NCI-H1930 (cell line): ENCODE data around the gene MVP.
"Not testable (repeated sequence)": the region's sequence is repeated elsewhere in the genome, so short reads cannot be mapped to it uniquely, and the experiment has no call there.

Source experiments
- DNase-seq, 2 experiments: peaks; one replicate each; lab custom pipeline; 2025; lab: John Stamatoyannopoulos, UW

MVP gene

GRCh38 chr16:29815032-29815721 lies 5.1 kb upstream of the MVP start:
- DNase-seq, result peak in 1 of 2 experiments; percentile 38

GRCh38 chr16:29815793-29816693 lies 4.2 kb upstream of the MVP start, which contains the start of gene PAGR1:
PAGR1 (plus strand) TSS chr16:29816152; CDS start chr16:29816526, 374 bp downstream.
- DNase-seq, result peak; percentile 99 to 100

GRCh38 chr16:29816694-29817441 lies 3.4 kb upstream of the MVP start:
- peak in 1 of 2 experiments; percentile 55 for DNase-seq

GRCh38 chr16:29818082-29818481 lies 2.2 kb upstream of the MVP start:
- DNase-seq, result no peak

DNA sequence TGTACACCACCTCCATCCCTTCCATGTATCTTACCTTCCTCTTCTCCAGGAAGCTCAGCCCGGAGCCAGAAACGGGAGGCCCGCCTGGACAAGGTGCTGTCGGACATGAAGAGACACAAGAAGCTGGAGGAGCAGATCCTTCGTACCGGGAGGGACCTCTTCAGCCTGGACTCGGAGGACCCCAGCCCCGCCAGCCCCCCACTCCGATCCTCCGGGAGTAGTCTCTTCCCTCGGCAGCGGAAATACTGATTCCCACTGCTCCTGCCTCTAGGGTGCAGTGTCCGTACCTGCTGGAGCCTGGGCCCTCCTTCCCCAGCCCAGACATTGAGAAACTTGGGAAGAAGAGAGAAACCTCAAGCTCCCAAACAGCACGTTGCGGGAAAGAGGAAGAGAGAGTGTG lies 756 bp upstream of the MVP start:
- no peak for DNase-seq

DNA sequence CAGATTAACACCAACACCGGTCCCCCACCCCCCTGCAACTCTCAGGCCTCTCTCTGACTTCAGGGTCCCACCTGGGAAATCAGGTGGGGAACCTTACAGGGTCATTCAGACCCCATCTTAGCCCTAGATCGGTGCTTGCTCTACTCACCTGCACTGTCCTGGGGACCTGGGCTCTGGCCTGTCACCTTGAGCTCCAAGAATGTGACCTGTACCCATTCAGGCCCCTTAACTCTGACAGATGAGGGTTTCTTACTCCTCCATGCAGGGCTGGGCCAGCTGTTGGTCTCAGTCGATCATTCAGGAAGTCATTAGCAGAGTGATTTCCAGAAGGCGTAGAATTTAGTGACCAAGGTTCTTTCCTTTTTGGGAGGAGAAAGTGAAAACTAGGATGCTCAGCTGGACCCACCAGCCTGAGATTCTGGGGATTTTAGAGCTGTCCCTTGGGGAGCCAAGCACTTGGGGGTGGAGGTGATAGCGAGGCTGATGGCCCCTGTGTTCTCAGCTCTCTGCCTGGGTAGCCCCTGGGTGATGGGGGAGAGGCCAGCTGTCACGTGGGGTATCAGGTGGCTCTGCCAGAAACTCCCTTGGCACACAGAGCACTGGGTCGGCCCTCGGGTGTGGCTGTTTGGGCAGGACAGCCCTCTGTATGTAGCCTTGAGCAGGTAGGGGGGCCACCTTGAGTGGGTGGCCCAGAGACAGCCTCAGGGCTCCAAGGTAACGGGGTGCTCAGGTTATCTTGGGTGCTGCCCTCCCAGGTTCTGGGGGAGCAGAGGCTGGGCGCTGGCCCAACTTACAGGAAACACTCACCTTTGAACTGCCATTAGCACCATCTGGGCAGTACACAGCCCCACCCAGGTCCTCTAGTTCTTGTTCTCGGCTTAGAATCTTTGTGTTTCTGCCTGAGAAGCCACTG lies 724 bp downstream of the MVP start:
- no peak for DNase-seq

- DNase-seq, result no peak
These were observed 1.4 kb downstream of the MVP start for GRCh38 chr16:29821643-29822115.

- no peak for DNase-seq
These were observed 4.4 kb downstream of the MVP start for GRCh38 chr16:29824589-29825144.

GRCh38 chr16:29825145-29826044 lies 5.1 kb downstream of the MVP start:
- DNase-seq, result no peak

GRCh38 chr16:29826342-29826695 lies 6.1 kb downstream of the MVP start:
- DNase-seq, result no peak

DNA sequence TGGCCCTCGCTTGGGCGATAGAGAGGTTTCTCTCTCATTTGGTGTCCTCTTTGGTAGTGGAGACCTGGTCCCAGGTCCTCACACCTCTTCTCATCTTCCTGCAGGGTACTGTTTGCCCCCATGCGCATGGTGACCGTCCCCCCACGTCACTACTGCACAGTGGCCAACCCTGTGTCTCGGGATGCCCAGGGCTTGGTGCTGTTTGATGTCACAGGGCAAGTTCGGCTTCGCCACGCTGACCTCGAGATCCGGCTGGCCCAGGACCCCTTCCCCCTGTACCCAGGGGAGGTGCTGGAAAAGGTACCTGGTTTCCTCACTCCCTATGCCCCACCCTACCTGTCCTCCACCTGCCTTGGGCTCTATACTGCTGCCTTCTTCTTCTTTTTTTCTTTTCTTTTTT lies 10.5 kb downstream of the MVP start:
- no peak for DNase-seq

GRCh38 chr16:29831490-29831889 lies 11.2 kb downstream of the MVP start:
- no peak for DNase-seq

- DNase-seq, result not testable (repeated sequence)
These were observed 13.0 kb downstream of the MVP start for GRCh38 chr16:29833219-29833618.

DNA sequence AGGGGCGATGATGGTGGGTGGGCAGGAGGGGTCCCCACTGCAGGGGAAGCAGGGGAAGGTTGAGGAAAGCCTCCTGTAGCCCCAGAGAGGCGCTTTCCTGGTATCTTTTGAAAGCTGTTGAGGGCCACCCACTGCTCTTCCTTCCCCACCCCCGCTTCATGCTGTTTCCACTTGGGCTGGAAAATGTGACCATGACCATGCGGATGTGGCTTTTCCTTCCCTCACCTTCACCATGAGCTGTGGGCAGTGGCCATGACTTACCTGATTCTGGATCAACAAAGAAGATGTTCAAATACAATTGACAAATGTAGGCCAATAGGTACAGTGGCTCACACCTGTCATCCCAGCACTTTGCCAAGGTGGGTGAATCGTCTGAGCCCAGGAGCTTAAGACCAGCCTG lies 13.8 kb downstream of the MVP start:
- DNase-seq, result no peak

DNA sequence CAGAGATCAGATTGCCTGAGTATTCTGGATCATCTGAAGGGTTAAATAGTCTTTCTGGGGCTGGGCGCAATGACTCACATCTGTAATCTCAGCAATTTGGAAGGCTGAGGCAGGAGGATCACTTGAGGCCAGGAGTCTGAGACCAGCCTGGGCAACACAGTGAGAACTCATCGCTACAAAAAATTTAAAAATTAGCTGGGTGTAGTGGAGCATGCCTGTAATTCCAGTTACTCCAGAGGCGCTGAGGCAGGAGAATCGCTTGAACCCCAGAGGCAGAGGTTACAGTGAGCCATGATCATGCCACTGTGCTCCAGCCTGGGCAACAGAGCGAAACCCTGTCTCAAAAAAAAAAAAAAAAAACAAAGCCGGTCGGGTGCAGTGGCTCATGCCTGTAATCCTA lies 15.7 kb downstream of the MVP start:
- no peak for DNase-seq

GRCh38 chr16:29836623-29837022 lies 16.4 kb downstream of the MVP start:
- no peak for DNase-seq

DNA sequence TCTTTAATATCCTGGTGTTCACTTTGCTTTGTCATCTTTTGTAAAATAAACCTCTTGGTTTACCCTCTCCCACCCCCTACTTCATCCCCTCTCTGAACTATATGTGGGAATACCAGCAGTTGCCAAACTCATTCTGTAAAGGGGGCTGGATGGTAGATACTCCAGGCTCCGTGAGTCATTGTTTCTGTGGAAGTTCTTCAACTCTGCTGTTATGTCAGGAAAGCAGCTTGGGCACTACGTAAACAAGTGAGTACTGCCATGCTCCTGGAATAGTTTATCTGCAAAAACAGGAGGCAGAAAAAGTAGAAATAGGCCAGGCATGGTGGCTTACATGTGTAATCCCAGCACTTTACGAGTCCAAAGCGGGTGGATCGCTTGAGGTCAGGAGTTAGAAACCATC lies 17.6 kb downstream of the MVP start:
- DNase-seq, result no peak

- DNase-seq, result no peak
These were observed 19.6 kb downstream of the MVP start for GRCh38 chr16:29839822-29840221.

- no peak for DNase-seq
These were observed 20.0 kb downstream of the MVP start for GRCh38 chr16:29840240-29840639.

GRCh38 chr16:29841631-29842030 lies 21.4 kb downstream of the MVP start:
- DNase-seq, result no peak
